MM.1S (cell line): Measurements from ENCODE around the gene SLC13A3.

Experiments used
- DNase-seq: peaks from one replicate; pipeline ENCODE4 v3.0.0-alpha.2; 2015
- H2AFZ ChIP-seq: fragments of 300-600 bp; sonication (generic); 2 replicates; pipeline ENCODE4 v1.6.0; 2016; ENCODE audit warnings: antibody characterized with exemption, low read length
- H3F3A ChIP-seq: fragments of 300-600 bp; sonication (generic); 2 replicates; pipeline ENCODE4 v1.6.1; 2016; ENCODE audit warnings: mild to moderate bottlenecking, antibody characterized with exemption, low read length, moderate library complexity, mixed read lengths; ENCODE audit not compliant: insufficient read depth
- H3K27ac ChIP-seq: fragments of 300-600 bp; sonication (generic); 2 replicates; pipeline ENCODE4 v1.5.1; 2016; ENCODE audit warnings: mild to moderate bottlenecking, low read length
- H3K27me3 ChIP-seq: fragments of 300-600 bp; sonication (generic); replicated peaks from 2 replicates; pipeline ENCODE4 v1.6.0; 2016; ENCODE audit warnings: low read length; ENCODE audit not compliant: insufficient read depth
- H3K36me3 ChIP-seq: fragments of 300-600 bp; sonication (generic); replicated peaks from 2 replicates; pipeline ENCODE4 v1.6.1; 2016; ENCODE audit warnings: mild to moderate bottlenecking, low read length, mixed read lengths; ENCODE audit not compliant: insufficient read depth
- H3K4me1 ChIP-seq: fragments of 300-600 bp; sonication (generic); 2 replicates; pipeline ENCODE4 v1.6.1; 2016; ENCODE audit warnings: low read length, mixed read lengths
- H3K4me2 ChIP-seq: fragments of 300-600 bp; sonication (generic); 2 replicates; pipeline ENCODE4 v1.6.0; 2016; ENCODE audit warnings: low read depth, low read length
- H3K4me3 ChIP-seq: fragments of 300-600 bp; sonication (generic); 2 replicates; pipeline ENCODE4 v1.5.1; 2016; ENCODE audit warnings: low read length, mixed read lengths
- H3K79me2 ChIP-seq: fragments of 300-600 bp; sonication (generic); 2 replicates; pipeline ENCODE4 v1.6.1; 2016; ENCODE audit warnings: mixed run types, low read length, mixed read lengths
- H3K9ac ChIP-seq: fragments of 300-600 bp; sonication (generic); 2 replicates; pipeline ENCODE4 v1.6.1; 2016; ENCODE audit warnings: low read length, mixed read lengths
- H3K9me2 ChIP-seq: fragments of 300-600 bp; sonication (generic); replicated peaks from 2 replicates; pipeline ENCODE4 v1.6.1; 2016; ENCODE audit warnings: mild to moderate bottlenecking, low read length, mixed read lengths; ENCODE audit not compliant: insufficient read depth
- H3K9me3 ChIP-seq: fragments of 300-600 bp; sonication (generic); replicated peaks from 2 replicates; pipeline ENCODE4 v1.6.1; 2016; ENCODE audit warnings: mild to moderate bottlenecking, low read length, mixed read lengths; ENCODE audit not compliant: insufficient read depth
- H4K20me1 ChIP-seq: fragments of 300-600 bp; sonication (generic); 2 replicates; pipeline ENCODE4 v1.6.1; 2016; ENCODE audit warnings: mild to moderate bottlenecking, low read length, moderate library complexity, mixed read lengths; ENCODE audit not compliant: insufficient read depth
- EZH2 ChIP-seq: fragments of 300-600 bp; sonication (generic); optimal IDR thresholded peaks from 2 replicates; pipeline ENCODE3; 2017; ENCODE audit warnings: low read depth, mild to moderate bottlenecking, antibody characterized with exemption, low read length, mixed read lengths
- EZH2phosphoT487 ChIP-seq: fragments of 300-600 bp; sonication (generic); IDR thresholded peaks from 2 replicates; pipeline ENCODE4 v1.6.1; 2018; ENCODE audit warnings: antibody characterized with exemption, low read length
- TF ChIP-seq, protein P1 (sequence below): fragments of 300-600 bp; sonication (generic); IDR thresholded peaks from 2 replicates; pipeline ENCODE4 v1.5.1; 2016; ENCODE audit warnings: antibody characterized with exemption, low read length, mixed read lengths

SLC13A3 gene

DNA sequence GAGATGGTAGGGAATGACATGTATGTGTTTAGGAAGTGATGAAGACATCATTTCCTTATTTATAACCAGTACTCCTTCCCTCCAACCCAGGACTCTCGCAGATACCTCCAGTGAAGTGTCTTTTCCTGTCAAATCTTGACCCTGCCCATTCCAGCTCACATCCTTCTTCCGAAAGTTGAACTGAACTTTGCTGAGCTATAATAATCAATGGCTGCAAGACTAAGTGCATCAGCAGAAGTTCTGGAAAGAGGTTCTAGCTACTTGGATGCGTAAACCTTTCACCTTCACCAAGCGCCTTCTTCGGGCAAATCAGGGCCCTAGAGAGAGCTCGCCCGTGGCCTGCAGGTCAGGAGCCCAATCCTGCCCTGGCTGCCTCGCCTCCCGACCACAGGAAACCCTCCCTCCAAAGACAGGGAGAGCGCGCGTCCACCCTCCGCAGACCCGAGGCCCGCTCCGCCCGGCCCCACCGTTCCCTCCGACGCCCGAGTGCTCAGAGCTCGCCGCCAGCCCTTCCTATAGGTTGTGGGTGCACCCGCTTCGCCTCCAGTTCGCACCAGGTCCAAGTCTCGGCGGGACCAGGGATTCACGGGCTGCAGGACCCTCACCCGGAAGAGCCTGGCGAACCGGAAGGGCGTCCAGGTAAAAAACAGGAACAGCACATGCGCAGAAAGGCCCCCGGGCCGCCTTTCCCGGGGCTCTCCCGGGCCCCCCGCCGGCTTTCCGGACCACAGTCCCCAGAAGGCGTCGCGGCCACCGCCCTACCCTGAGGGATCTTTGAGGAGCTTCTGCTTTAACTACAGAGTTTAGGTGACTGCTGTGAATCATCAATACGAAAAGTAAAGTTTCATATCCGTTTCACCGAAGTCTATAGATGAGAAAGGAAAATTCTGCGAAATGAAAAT, 138.1 kb downstream of the SLC13A3 start, which contains the start of gene ZNF334:
Gene ZNF334, minus strand, starts transcription at position 617 of the 902 bp plus-strand sequence. CDS start 1,457 bp downstream, outside the sequence.
- H3K4me2 ChIP-seq: no peak within 1 kb of the TSS
- no peaks in the 10 kb centered on the region for H3K9me2 ChIP-seq
- H3K27ac ChIP-seq: no peak within 1 kb of the TSS
- no peak within 1 kb of the TSS for H3K4me3 ChIP-seq
- H3K9ac ChIP-seq: no peak within 1 kb of the TSS
- no peaks in the 10 kb centered on the region for H3K79me2 ChIP-seq
- H3K4me1 ChIP-seq: no peaks in the 10 kb centered on the region
- TF ChIP-seq, protein P1, sequence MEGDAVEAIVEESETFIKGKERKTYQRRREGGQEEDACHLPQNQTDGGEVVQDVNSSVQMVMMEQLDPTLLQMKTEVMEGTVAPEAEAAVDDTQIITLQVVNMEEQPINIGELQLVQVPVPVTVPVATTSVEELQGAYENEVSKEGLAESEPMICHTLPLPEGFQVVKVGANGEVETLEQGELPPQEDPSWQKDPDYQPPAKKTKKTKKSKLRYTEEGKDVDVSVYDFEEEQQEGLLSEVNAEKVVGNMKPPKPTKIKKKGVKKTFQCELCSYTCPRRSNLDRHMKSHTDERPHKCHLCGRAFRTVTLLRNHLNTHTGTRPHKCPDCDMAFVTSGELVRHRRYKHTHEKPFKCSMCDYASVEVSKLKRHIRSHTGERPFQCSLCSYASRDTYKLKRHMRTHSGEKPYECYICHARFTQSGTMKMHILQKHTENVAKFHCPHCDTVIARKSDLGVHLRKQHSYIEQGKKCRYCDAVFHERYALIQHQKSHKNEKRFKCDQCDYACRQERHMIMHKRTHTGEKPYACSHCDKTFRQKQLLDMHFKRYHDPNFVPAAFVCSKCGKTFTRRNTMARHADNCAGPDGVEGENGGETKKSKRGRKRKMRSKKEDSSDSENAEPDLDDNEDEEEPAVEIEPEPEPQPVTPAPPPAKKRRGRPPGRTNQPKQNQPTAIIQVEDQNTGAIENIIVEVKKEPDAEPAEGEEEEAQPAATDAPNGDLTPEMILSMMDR: no peak
- TF ChIP-seq EZH2phosphoT487: no peak
- no peak for TF ChIP-seq EZH2
- no peaks in the 10 kb centered on the region for H3F3A ChIP-seq
- DNase-seq: no peak
- no peaks in the 10 kb centered on the region for H4K20me1 ChIP-seq
- no peaks in the 10 kb centered on the region for H3K9me3 ChIP-seq
- H3K27me3 ChIP-seq: no peaks in the 10 kb centered on the region
- H3K36me3 ChIP-seq: no peaks in the 10 kb centered on the region
- H2AFZ ChIP-seq: no peak within 1 kb of the TSS

DNA sequence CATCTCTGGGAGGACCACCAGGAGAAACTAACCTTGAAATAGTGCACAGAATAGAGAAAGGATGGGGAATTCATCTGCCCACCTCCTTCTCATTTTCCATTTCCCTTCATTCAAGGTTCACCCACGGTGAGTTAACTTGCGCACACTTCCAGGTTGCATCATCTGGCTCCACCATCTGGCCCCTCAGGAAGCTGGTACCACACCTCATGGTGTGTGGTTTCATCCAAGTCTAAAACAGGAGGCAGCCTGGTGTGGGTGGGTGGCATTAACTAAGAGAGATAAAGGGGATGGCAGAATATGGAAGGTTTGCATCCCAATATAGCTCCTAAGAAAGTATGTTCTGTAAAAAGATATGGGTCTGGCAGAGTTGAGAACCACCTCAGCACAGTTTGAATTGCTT, 141.7 kb downstream of the SLC13A3 start:
- TF ChIP-seq, protein P1: no peak
- TF ChIP-seq EZH2phosphoT487 (no peak), EZH2 (no peak)
- no peak overlapping the region for H3K4me3 ChIP-seq
- H3K9ac ChIP-seq: no peak overlapping the region
- no peaks in the 10 kb centered on the region for H3K9me2 ChIP-seq
- no peaks in the 10 kb centered on the region for H4K20me1 ChIP-seq
- no peak overlapping the region for H3K27ac ChIP-seq
- H3K9me3 ChIP-seq: no peaks in the 10 kb centered on the region
- no peaks in the 10 kb centered on the region for H3K27me3 ChIP-seq
- H3F3A ChIP-seq: no peaks in the 10 kb centered on the region
- no peak for DNase-seq
- no peaks in the 10 kb centered on the region for H3K36me3 ChIP-seq
- no peak overlapping the region for H2AFZ ChIP-seq
- H3K79me2 ChIP-seq: no peaks in the 10 kb centered on the region
- H3K4me1 ChIP-seq: no peaks in the 10 kb centered on the region
- no peak overlapping the region for H3K4me2 ChIP-seq
